B cell (primary cell): Measurements from ENCODE around the gene AARS2.
A peak's percentile ranks its signal among the peaks of the same experiment; 100 is the strongest.

Experiments
- EZH2 ChIP-seq: IDR thresholded peaks from 2 replicates; pipeline ENCODE4 v1.6.1; 2012; ENCODE audit warnings: borderline replicate concordance, low read depth, mild to moderate bottlenecking, moderate library complexity, low read length; ENCODE audit not compliant: insufficient read depth, poor library complexity, severe bottlenecking
- TF ChIP-seq, protein P1 (sequence below): fragments of 200-600 bp; IDR thresholded peaks from one replicate; pipeline ENCODE4 v1.8.0; 2022; ENCODE audit warnings: antibody characterized with exemption, mild to moderate bottlenecking

GRCh38 chr6:44269921-44270525 is 43.1 kb downstream of the AARS2 start, which contains the start of gene TMEM151B:
- TF ChIP-seq, protein P1, sequence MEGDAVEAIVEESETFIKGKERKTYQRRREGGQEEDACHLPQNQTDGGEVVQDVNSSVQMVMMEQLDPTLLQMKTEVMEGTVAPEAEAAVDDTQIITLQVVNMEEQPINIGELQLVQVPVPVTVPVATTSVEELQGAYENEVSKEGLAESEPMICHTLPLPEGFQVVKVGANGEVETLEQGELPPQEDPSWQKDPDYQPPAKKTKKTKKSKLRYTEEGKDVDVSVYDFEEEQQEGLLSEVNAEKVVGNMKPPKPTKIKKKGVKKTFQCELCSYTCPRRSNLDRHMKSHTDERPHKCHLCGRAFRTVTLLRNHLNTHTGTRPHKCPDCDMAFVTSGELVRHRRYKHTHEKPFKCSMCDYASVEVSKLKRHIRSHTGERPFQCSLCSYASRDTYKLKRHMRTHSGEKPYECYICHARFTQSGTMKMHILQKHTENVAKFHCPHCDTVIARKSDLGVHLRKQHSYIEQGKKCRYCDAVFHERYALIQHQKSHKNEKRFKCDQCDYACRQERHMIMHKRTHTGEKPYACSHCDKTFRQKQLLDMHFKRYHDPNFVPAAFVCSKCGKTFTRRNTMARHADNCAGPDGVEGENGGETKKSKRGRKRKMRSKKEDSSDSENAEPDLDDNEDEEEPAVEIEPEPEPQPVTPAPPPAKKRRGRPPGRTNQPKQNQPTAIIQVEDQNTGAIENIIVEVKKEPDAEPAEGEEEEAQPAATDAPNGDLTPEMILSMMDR = no peak
- TF ChIP-seq EZH2 = peak; percentile 83
